Activated CD4-positive, CD25-positive, alpha-beta regulatory T cell (primary cell): ENCODE data around the gene TJP3.

Experiments
- DNase-seq, 4 experiments: peaks; one replicate each; lab custom pipeline; 2025; lab: John Stamatoyannopoulos, UW

Gene TJP3

GRCh38 chr19:3766520-3766919, 58.3 kb downstream of the TJP3 start:
- DNase-seq, result no peak

GRCh38 chr19:3767050-3767449, 58.9 kb downstream of the TJP3 start:
- DNase-seq, result no peak

- DNase-seq, result no peak
Measured at GRCh38 chr19:3768015-3768747, 60.0 kb downstream of the TJP3 start.

- DNase-seq, result no peak
Measured at GRCh38 chr19:3768748-3769099, 60.5 kb downstream of the TJP3 start.

GRCh38 chr19:3769494-3769893, 61.3 kb downstream of the TJP3 start:
- DNase-seq, result no peak

GRCh38 chr19:3770136-3770999, 62.2 kb downstream of the TJP3 start:
- no peak for DNase-seq

- DNase-seq, result no peak
Measured at GRCh38 chr19:3771000-3771905, 63.1 kb downstream of the TJP3 start.

- DNase-seq, result no peak
Measured at GRCh38 chr19:3771906-3772455, 63.8 kb downstream of the TJP3 start, which contains the start of gene RAX2. TSS of gene RAX2 (minus strand) at chr19:3772228. CDS start at chr19:3771742, 486 bp downstream.

GRCh38 chr19:3773814-3774515, 65.8 kb downstream of the TJP3 start:
- DNase-seq, result no peak

- DNase-seq, result no peak
Measured at GRCh38 chr19:3774621-3775373, 66.6 kb downstream of the TJP3 start.

GRCh38 chr19:3775374-3775711, 67.2 kb downstream of the TJP3 start:
- DNase-seq, result no peak

GRCh38 chr19:3775831-3776230, 67.6 kb downstream of the TJP3 start:
- no peak for DNase-seq

- no peak for DNase-seq
Measured at GRCh38 chr19:3776479-3777040, 68.4 kb downstream of the TJP3 start.

GRCh38 chr19:3778104-3778867, 70.1 kb downstream of the TJP3 start:
- DNase-seq, result no peak

- no peak for DNase-seq
Measured at GRCh38 chr19:3778899-3779723, 70.9 kb downstream of the TJP3 start.

GRCh38 chr19:3780786-3781304, 72.7 kb downstream of the TJP3 start:
- no peak for DNase-seq

GRCh38 chr19:3781603-3782002, 73.4 kb downstream of the TJP3 start:
- no peak for DNase-seq

GRCh38 chr19:3782330-3782729, 74.1 kb downstream of the TJP3 start:
- no peak for DNase-seq
